Stomach (tissue), 4 donors: ENCODE data around the gene THADA.

Experiments
- CTCF ChIP-seq, 7 experiments: fragments of 450-650 bp in 4 of 7; fragments of 200-600 bp in 3 of 7; sonication (generic) in 3 of 7; IDR thresholded peaks; one replicate each; pipeline ENCODE4 v1.5.1; 2016 to 2019; ENCODE audit warnings: antibody characterized with exemption in 7 of 7, control low read depth in 2 of 7, mild to moderate bottlenecking in 1 of 7
- EP300 ChIP-seq: sonication (generic); formaldehyde crosslinking; IDR thresholded peaks from one replicate; pipeline ENCODE4 v1.6.1; 2017; ENCODE audit warnings: antibody characterized with exemption
- POLR2A ChIP-seq, 4 donors: fragments of 450-650 bp; IDR thresholded peaks; one replicate each; pipeline ENCODE4 v1.6.1; 2016; ENCODE audit warnings: antibody characterized with exemption in 4 of 4, control low read depth in 2 of 4, mild to moderate bottlenecking in 1 of 4, moderate library complexity in 1 of 4
- POLR2AphosphoS5 ChIP-seq, 3 donors: sonication (generic); formaldehyde crosslinking; IDR thresholded peaks; one replicate each; pipeline ENCODE4 v1.6.1; 2016; ENCODE audit warnings: antibody characterized with exemption in 3 of 3

GRCh38 chr2:43220760-43221123 is 375.1 kb downstream of the THADA start:
- no peak for TF ChIP-seq EP300
- TF ChIP-seq CTCF (IDR thresholded peaks at IDR 0.05), result no peak
- no peak for TF ChIP-seq POLR2A (IDR thresholded peaks at IDR 0.05)
- no peak for TF ChIP-seq POLR2AphosphoS5 (IDR thresholded peaks at IDR 0.05)
